ENCODE measurements around the gene CACNB2. TPM values are rescaled to one million over a fixed set of nuclear protein-coding genes. Genes with fewer than 3 reads are reported as not detected.

CACNB2 gene
- total RNA-seq, 2 donors from 2014 or later, result 5.5 to 17.4 TPM

- no peaks in the 10 kb centered on the region for H3K36me3 ChIP-seq
- no peaks in the 10 kb centered on the region for H3K4me1 ChIP-seq (replicated peaks)
- no peaks in the 10 kb centered on the region for H3K27me3 ChIP-seq (replicated peaks; ENCODE audit: insufficient read depth)
- DNase-seq (ENCODE audit: low spot score), result no peak
- H3K9me3 ChIP-seq, result no peaks in the 10 kb centered on the region
- TF ChIP-seq POLR2A (IDR thresholded peaks at IDR 0.05) (no peak), POLR2AphosphoS5 (IDR thresholded peaks at IDR 0.05) (no peak), CTCF (IDR thresholded peaks at IDR 0.05) (no peak)
- H3K4me3 ChIP-seq, result no peak overlapping the region
- intact Hi-C loops (cut with DNase I), result no loop called here
- no peak overlapping the region for H3K27ac ChIP-seq
Observed at GRCh38 chr10:18571076-18571475, 430.9 kb downstream of the CACNB2 start.

- DNase-seq (ENCODE audit: low spot score), result no peak
- no peak overlapping the region for H3K4me3 ChIP-seq
- H3K4me1 ChIP-seq (replicated peaks), result no peaks in the 10 kb centered on the region
- H3K27ac ChIP-seq, result no peak overlapping the region
- WGBS, result 100% methylated on average over 1 of the region's 1 CpG
- H3K36me3 ChIP-seq, result no peaks in the 10 kb centered on the region
- no peaks in the 10 kb centered on the region for H3K9me3 ChIP-seq
- intact Hi-C loops (cut with DNase I), result no loop called here
- no peak for TF ChIP-seq POLR2A (IDR thresholded peaks at IDR 0.05)
- no peak for TF ChIP-seq POLR2AphosphoS5 (IDR thresholded peaks at IDR 0.05)
- no peak for TF ChIP-seq CTCF (IDR thresholded peaks at IDR 0.05)
- H3K27me3 ChIP-seq (replicated peaks; ENCODE audit: insufficient read depth), result no peaks in the 10 kb centered on the region
Observed at GRCh38 chr10:18571780-18572179, 431.6 kb downstream of the CACNB2 start.

DNA sequence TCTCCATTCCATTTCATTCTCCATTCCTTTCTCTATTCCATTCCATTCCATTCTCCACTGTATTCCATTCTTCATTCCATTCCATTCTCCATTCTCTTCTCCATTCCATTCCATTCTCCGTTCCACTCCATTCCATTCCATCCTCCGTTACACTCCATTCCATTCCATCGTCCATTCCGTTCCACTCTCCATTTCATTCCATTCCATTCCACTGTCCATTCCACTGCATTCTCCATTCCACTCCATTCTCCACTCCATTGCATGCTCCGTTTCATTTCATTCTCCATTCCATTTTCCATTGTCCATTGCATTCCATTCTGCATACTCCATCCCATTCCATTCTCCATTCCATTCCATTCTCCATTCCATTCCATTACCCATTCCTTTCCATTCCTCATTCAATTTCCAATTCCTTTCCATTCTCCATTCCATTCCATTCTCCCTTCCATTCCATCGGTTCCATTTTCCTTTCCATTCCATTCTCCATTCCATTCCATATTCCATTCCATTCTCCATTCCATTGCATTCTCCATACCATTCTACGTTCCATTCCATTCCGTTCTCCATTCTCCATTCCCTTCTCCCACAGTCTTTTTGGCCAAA, 432.8 kb downstream of the CACNB2 start:
- intact Hi-C loops (cut with DNase I), result no loop called here
- Histone ChIP-seq H3K9me3 (no peaks in the 10 kb centered on the region), H3K36me3 (no peaks in the 10 kb centered on the region), H3K27ac (no peak overlapping the region), H3K4me1 (replicated peaks) (no peaks in the 10 kb centered on the region), H3K4me3 (no peak overlapping the region), H3K27me3 (replicated peaks; ENCODE audit: insufficient read depth) (no peaks in the 10 kb centered on the region)
- WGBS, result 92% methylated on average over 8 of the region's 8 CpGs
- no peak for TF ChIP-seq CTCF (IDR thresholded peaks at IDR 0.05)
- TF ChIP-seq POLR2A (IDR thresholded peaks at IDR 0.05), result no peak
- no peak for DNase-seq (ENCODE audit: low spot score)

- Histone ChIP-seq H3K36me3 (no peaks in the 10 kb centered on the region), H3K27ac (no peak overlapping the region), H3K27me3 (replicated peaks; ENCODE audit: insufficient read depth) (no peaks in the 10 kb centered on the region), H3K4me1 (replicated peaks) (no peaks in the 10 kb centered on the region), H3K4me3 (no peak overlapping the region), H3K9me3 (no peaks in the 10 kb centered on the region)
- DNase-seq (ENCODE audit: low spot score), result no peak
- TF ChIP-seq POLR2A (IDR thresholded peaks at IDR 0.05) (no peak), POLR2AphosphoS5 (IDR thresholded peaks at IDR 0.05) (no peak), CTCF (IDR thresholded peaks at IDR 0.05) (no peak)
- intact Hi-C loops (cut with DNase I), result no loop called here
- WGBS, result 95% methylated on average over 6 of the region's 6 CpGs
Observed at GRCh38 chr10:18576586-18576985, 436.4 kb downstream of the CACNB2 start.

DNA sequence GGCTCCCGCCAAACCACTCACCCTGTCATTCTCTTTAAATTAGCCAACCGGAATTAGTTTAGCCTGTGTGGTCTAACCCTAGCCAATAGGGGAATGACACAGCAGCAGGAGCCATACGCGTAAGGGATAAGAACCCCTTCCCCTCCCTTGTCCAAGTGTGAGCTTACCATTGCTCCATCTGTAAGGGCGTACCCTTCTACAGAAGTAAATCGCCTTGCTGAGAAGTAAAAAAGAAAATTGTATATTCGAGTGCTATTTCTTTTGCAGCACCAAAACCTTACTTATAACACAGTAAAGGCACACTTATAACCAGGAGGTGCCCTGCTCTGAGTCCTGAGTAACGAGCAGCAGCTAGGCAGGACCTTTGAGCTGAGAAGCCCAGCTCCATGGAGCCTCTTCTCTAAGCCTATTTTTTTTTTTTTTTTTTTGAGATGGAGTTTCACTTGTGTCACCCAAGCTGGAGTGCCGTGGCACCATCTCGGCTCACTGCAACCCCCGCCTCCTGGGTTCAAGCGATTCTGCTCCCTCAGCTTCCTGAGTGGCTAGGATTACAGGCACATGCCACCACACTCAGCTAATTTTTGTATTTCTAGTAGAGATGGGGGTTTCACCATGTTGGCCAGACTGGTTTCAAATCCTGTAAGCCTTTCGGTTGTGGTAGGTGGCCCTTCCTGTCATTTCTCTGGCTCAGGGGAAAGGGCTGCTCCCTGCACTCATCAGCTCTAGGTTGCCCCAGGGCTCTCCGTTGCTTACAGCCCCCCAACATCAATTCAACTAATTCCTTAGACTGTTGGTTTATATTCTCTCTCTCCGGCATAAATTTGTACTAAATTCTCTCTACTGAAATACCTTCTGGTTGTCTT, 437.8 kb downstream of the CACNB2 start:
- Histone ChIP-seq H3K27me3 (replicated peaks; ENCODE audit: insufficient read depth) (no peaks in the 10 kb centered on the region), H3K4me1 (replicated peaks) (no peaks in the 10 kb centered on the region), H3K36me3 (no peaks in the 10 kb centered on the region), H3K9me3 (no peaks in the 10 kb centered on the region), H3K27ac (no peak overlapping the region), H3K4me3 (no peak overlapping the region)
- no peak for DNase-seq (ENCODE audit: low spot score)
- intact Hi-C loops (cut with DNase I), result no loop called here
- TF ChIP-seq CTCF (IDR thresholded peaks at IDR 0.05) (no peak), POLR2A (IDR thresholded peaks at IDR 0.05) (no peak), POLR2AphosphoS5 (IDR thresholded peaks at IDR 0.05) (no peak)
- WGBS, result 94% methylated on average over 15 of the region's 15 CpGs

Data from prostate gland (tissue), 2 donors.